WTC11 (cell line): Measurements from ENCODE around the gene CCDC28B. TPM values are rescaled to one million over a fixed set of nuclear protein-coding genes. Genes with fewer than 3 reads are reported as not detected.

Experiments used
- ATAC-seq: fragments of 200-7000 bp; cut with Tn5 transposase; 2 replicates; pipeline ENCODE4 v1.10.0; 2021; ENCODE audit warnings: mild to moderate bottlenecking, moderate library complexity
- CTCF ChIA-PET: fragments of 300-600 bp; sonication (Branson Sonifier 250); formaldehyde crosslinking; loops from one replicate; lab custom pipeline; 2021; ENCODE audit warnings: antibody characterized with exemption; lab: Charles Lee
- POLR2A ChIA-PET: fragments of 350-600 bp; sonication (Branson Sonifier 250); formaldehyde crosslinking; loops from one replicate; lab custom pipeline; 2021; ENCODE audit warnings: antibody characterized with exemption; lab: Charles Lee
- DNase-seq: peaks from one replicate; pipeline ENCODE4 v3.0.0; 2021; ENCODE audit warnings: low spot score
- H3K27ac Mint-ChIP-seq: 2 replicates; pipeline ENCODE4 v1.8.0; 2021; ENCODE audit warnings: mixed read lengths
- H3K27me3 Mint-ChIP-seq: 2 replicates; pipeline ENCODE4 v1.8.0; 2021; ENCODE audit warnings: low read depth, mild to moderate bottlenecking, moderate library complexity, mixed read lengths
- H3K36me3 Mint-ChIP-seq: 2 replicates; pipeline ENCODE4 v1.8.0; 2021; ENCODE audit warnings: mixed read lengths
- H3K4me1 Mint-ChIP-seq: 2 replicates; pipeline ENCODE4 v1.8.0; 2022; ENCODE audit warnings: mixed read lengths
- H3K4me3 Mint-ChIP-seq: 2 replicates; pipeline ENCODE4 v1.8.0; 2021; ENCODE audit warnings: mild to moderate bottlenecking, moderate library complexity, mixed read lengths
- H3K9me3 Mint-ChIP-seq: 2 replicates; pipeline ENCODE4 v1.8.0; 2021; ENCODE audit warnings: mixed read lengths
- ATF1 ChIP-seq: sonication (generic); formaldehyde crosslinking; IDR thresholded peaks from 2 replicates; pipeline ENCODE4 v1.8.1; 2023; ENCODE audit warnings: mild to moderate bottlenecking, moderate library complexity, missing genetic modification reagents
- ATF2 ChIP-seq: sonication (generic); formaldehyde crosslinking; IDR thresholded peaks from 2 replicates; pipeline ENCODE4 v1.8.1; 2022; ENCODE audit warnings: low read depth, missing genetic modification reagents, borderline replicate concordance
- CREM ChIP-seq: sonication (generic); formaldehyde crosslinking; IDR thresholded peaks from 2 replicates; pipeline ENCODE4 v1.8.1; 2022; ENCODE audit warnings: mild to moderate bottlenecking, missing genetic modification reagents, moderate library complexity
- FOXP4 ChIP-seq: sonication (generic); formaldehyde crosslinking; IDR thresholded peaks from 2 replicates; pipeline ENCODE4 v1.8.0; 2022; ENCODE audit warnings: mild to moderate bottlenecking, missing genetic modification reagents
- GABPB1 ChIP-seq: sonication (generic); formaldehyde crosslinking; IDR thresholded peaks from 2 replicates; pipeline ENCODE4 v1.8.1; 2023; ENCODE audit warnings: mild to moderate bottlenecking, missing genetic modification reagents
- GTF2I ChIP-seq: fragments of 250-450 bp; sonication (Bioruptor Pico); conservative IDR thresholded peaks from 2 replicates; pipeline ENCODE4 v1.4.0; 2021; ENCODE audit warnings: mild to moderate bottlenecking
- HMGXB4 ChIP-seq: sonication (generic); formaldehyde crosslinking; IDR thresholded peaks from 2 replicates; pipeline ENCODE4 v1.8.1; 2023; ENCODE audit warnings: mild to moderate bottlenecking, moderate library complexity, missing genetic modification reagents
- JAZF1 ChIP-seq: fragments of 250-450 bp; sonication (Bioruptor Pico); IDR thresholded peaks from 2 replicates; pipeline ENCODE4 v1.9.0; 2021; ENCODE audit warnings: moderate library complexity, mild to moderate bottlenecking, inconsistent platforms
- MXD4 ChIP-seq: fragments of 250-450 bp; sonication (Bioruptor Pico); IDR thresholded peaks from 2 replicates; pipeline ENCODE4 v1.8.0; 2021; ENCODE audit warnings: mild to moderate bottlenecking, moderate library complexity, borderline replicate concordance
- NFYB ChIP-seq: sonication (generic); formaldehyde crosslinking; conservative IDR thresholded peaks from 2 replicates; pipeline ENCODE4 v1.8.0; 2022; ENCODE audit warnings: low read depth, missing genetic modification reagents
- PRDM15 ChIP-seq: sonication (generic); formaldehyde crosslinking; IDR thresholded peaks from 2 replicates; pipeline ENCODE4 v1.8.0; 2022; ENCODE audit warnings: missing genetic modification reagents
- SMAD4 ChIP-seq: sonication (generic); formaldehyde crosslinking; IDR thresholded peaks from 2 replicates; pipeline ENCODE4 v1.8.0; 2022; ENCODE audit warnings: mild to moderate bottlenecking, missing genetic modification reagents
- TEAD4 ChIP-seq: sonication (generic); formaldehyde crosslinking; IDR thresholded peaks from 2 replicates; pipeline ENCODE4 v1.8.0; 2022; ENCODE audit warnings: mild to moderate bottlenecking, missing genetic modification reagents
- ZBTB21 ChIP-seq: sonication (generic); formaldehyde crosslinking; IDR thresholded peaks from 2 replicates; pipeline ENCODE4 v1.8.1; 2023; ENCODE audit warnings: mild to moderate bottlenecking, missing genetic modification reagents, borderline replicate concordance
- ZNF121 ChIP-seq: sonication (generic); formaldehyde crosslinking; IDR thresholded peaks from 2 replicates; pipeline ENCODE4 v1.8.0; 2023; ENCODE audit warnings: missing genetic modification reagents
- ZNF138 ChIP-seq: sonication (generic); formaldehyde crosslinking; conservative IDR thresholded peaks from 2 replicates; pipeline ENCODE4 v1.8.1; 2022; ENCODE audit warnings: mild to moderate bottlenecking, moderate library complexity, missing genetic modification reagents
- ZNF232 ChIP-seq: sonication (generic); formaldehyde crosslinking; IDR thresholded peaks from 2 replicates; pipeline ENCODE4 v1.8.0; 2022; ENCODE audit warnings: mild to moderate bottlenecking, missing genetic modification reagents
- ZNF281 ChIP-seq: sonication (generic); formaldehyde crosslinking; IDR thresholded peaks from 2 replicates; pipeline ENCODE4 v1.8.0; 2023; ENCODE audit warnings: mild to moderate bottlenecking, missing genetic modification reagents
- ZNF396 ChIP-seq: fragments of 250-450 bp; sonication (Bioruptor Pico); IDR thresholded peaks from 2 replicates; pipeline ENCODE4 v1.8.0; 2021; ENCODE audit warnings: mild to moderate bottlenecking, moderate library complexity, borderline replicate concordance
- ZNF423 ChIP-seq: fragments of 250-450 bp; sonication (Bioruptor Pico); IDR thresholded peaks from 2 replicates; pipeline ENCODE4 v2.1.2; 2022; ENCODE audit warnings: mild to moderate bottlenecking, moderate library complexity
- total RNA-seq: library from RNA; stranded (reverse); gene quantifications from 3 replicates; pipeline ENCODE4 v1.2.3, GENCODE V29; 2021

CCDC28B gene
- total RNA-seq, 1 experiment from 2014 or later: 34.4 TPM

GRCh38 chr1:32195531-32195930, 4.9 kb upstream of the CCDC28B start (continued):
- TF ChIP-seq ZNF281 (CRISPR knock-in tag) (no peak), ATF1 (no peak), ZNF423 (CRISPR knock-in tag) (no peak), TEAD4 (CRISPR knock-in tag) (no peak), ZNF396 (CRISPR knock-in tag) (no peak), GABPB1 (CRISPR knock-in tag) (no peak), FOXP4 (no peak), GTF2I (CRISPR knock-in tag) (no peak)

- no peaks in the 10 kb centered on the region for H3K9me3 Mint-ChIP-seq
- H3K4me1 Mint-ChIP-seq: peaks cover 26% of the 10 kb centered on the region
- H3K27me3 Mint-ChIP-seq: no peaks in the 10 kb centered on the region
- ChIA-PET CTCF (interaction anchor here (0.5 to 2.1 kb wide), 2 partner anchors 19 to 86 kb away, joined by 3 to 12 read pairs; no protein-coding TSS in a partner anchor), POLR2A (no interaction called here)
- ATAC-seq: no peak
- no peak for TF ChIP-seq PRDM15 (CRISPR knock-in tag)
- TF ChIP-seq NFYB (CRISPR knock-in tag): no peak
- no peak for TF ChIP-seq ZNF396 (CRISPR knock-in tag)
- no peak for TF ChIP-seq SMAD4
- TF ChIP-seq HMGXB4 (CRISPR knock-in tag): no peak
- no peak for TF ChIP-seq MXD4 (CRISPR knock-in tag)
- no peak for TF ChIP-seq ZNF121 (CRISPR knock-in tag)
- no peak for TF ChIP-seq ZNF138 (CRISPR knock-in tag)
- no peak for TF ChIP-seq ATF2 (CRISPR knock-in tag)
- no peak for TF ChIP-seq CREM (CRISPR knock-in tag)
- TF ChIP-seq JAZF1 (CRISPR knock-in tag): no peak
- no peak for TF ChIP-seq ZNF232 (CRISPR knock-in tag)
- no peak for TF ChIP-seq ZBTB21 (CRISPR knock-in tag)
- no peak overlapping the region for H3K4me3 Mint-ChIP-seq
- no peak for DNase-seq
- peaks cover 64% of the 10 kb centered on the region for H3K36me3 Mint-ChIP-seq
- 0 out of 2 replicates have a peak overlapping the region, but pooled peaks have one; percentile 8 for H3K27ac Mint-ChIP-seq
These were observed 4.2 kb upstream of the CCDC28B start for GRCh38 chr1:32195972-32196823.
